HG03175 (cell line): Measurements from ENCODE around the gene CHMP6.
"Not testable (repeated sequence)": the region's sequence is repeated elsewhere in the genome, so short reads cannot be mapped to it uniquely, and the experiment has no call there.

Experiments
- ATAC-seq: cut with Tn5 transposase; IDR thresholded peaks from one replicate; pipeline ENCODE4 v1.9.1; 2021; ENCODE audit warnings: mild to moderate bottlenecking, moderate library complexity; ENCODE audit not compliant: unreplicated experiment

The CHMP6 gene

GRCh38 chr17:81010935-81011334 lies 19.3 kb downstream of the CHMP6 start:
- no peak for ATAC-seq

GRCh38 chr17:81011951-81012350 lies 20.3 kb downstream of the CHMP6 start:
- ATAC-seq: no peak

- ATAC-seq: no peak
Measured at GRCh38 chr17:81012574-81013447, 21.2 kb downstream of the CHMP6 start.

GRCh38 chr17:81013642-81014041 lies 22.0 kb downstream of the CHMP6 start:
- no peak for ATAC-seq

DNA sequence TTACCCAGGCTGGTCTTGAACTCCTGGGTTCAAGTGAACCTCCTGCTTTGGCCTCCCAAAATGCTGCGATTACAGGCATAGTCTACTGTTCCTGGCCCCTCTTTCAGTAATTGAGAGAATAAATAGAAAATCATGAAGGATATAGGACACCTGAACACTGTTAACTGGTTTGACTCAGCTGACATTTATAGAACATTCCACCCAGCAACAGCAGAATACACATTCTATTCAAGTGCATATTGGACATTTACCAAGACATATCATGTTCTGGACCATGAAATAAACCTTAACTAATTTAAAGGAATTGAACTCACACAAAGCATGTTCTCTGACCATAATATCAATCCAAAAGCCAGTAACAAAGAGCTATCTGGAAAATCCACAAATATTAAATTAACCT lies 23.5 kb downstream of the CHMP6 start:
- no peak for ATAC-seq

GRCh38 chr17:81016575-81016974 lies 24.9 kb downstream of the CHMP6 start:
- ATAC-seq: no peak

DNA sequence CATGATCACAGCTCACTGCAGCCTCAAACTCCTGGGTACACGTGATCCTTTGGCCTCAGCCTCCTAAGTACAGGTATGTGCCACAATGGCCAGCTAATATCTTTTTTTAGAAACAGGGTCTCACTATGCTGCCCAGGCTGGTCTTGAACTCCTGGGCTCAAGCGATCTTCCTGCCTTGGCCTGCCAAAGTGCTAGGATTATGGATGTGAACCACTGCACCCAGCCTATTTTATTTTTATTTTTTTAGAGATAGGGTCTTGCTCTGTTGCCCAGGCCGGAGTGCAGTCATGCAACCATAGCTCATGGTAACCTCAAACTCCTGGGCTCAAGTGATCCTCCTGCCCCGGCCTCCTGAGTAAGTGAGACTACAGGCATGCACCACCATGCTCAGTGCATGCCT lies 25.7 kb downstream of the CHMP6 start:
- not testable (repeated sequence) for ATAC-seq

DNA sequence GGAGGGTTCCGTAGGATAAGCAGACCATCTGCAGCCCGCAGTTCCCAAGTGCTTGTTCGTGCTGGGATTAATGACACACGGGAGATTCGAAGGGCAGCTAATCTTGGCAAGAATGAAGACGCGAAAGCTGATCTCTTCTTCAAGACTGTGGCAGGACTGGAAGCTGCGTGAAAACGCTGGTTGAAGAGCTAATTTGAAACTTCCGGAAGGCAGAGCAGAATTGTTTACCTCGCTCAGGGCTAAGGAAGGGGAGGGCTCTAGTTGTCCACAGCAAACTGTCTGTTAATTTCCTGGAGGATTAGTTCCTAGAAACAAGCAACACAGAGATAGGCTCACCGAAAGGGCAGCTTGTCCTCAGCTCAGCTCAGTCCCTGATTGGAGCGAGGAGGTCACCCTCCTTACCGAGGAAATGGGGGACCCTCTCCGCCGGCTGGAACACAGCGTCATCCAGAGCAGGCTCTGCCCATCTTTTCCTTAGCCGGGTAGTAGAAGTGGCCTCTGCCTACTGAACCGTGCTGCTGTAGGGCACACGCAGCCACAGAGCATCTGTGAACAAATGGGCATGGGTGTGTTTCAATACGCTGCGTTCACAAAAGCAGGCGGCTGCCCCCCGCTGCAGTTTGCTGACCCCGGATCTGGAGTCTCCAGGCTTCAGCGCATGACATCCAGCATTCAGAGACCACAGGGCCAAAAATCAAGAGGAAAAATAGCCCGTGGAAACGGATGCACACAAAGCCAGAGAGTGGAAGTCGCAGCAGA lies 26.6 kb downstream of the CHMP6 start:
- no peak for ATAC-seq

GRCh38 chr17:81019563-81020442 lies 28.2 kb downstream of the CHMP6 start:
- ATAC-seq: no peak

DNA sequence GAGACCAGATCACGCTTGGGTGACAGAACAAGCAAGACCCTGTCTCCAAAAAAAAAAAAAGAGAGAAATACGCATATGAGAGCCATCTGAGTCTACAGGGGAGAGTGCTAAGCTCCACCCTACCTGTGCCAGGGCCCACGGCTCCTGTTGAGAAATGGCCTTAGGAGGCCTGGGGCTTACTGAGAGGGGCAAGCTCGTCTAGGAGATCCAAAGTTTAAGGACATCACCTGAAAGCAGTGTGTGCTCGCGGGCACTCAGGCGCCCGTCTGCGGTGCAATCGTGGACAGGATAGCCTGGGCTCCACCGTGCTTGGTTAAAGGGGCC lies 28.8 kb downstream of the CHMP6 start:
- no peak for ATAC-seq

GRCh38 chr17:81020767-81021497 lies 29.3 kb downstream of the CHMP6 start:
- ATAC-seq: no peak

DNA sequence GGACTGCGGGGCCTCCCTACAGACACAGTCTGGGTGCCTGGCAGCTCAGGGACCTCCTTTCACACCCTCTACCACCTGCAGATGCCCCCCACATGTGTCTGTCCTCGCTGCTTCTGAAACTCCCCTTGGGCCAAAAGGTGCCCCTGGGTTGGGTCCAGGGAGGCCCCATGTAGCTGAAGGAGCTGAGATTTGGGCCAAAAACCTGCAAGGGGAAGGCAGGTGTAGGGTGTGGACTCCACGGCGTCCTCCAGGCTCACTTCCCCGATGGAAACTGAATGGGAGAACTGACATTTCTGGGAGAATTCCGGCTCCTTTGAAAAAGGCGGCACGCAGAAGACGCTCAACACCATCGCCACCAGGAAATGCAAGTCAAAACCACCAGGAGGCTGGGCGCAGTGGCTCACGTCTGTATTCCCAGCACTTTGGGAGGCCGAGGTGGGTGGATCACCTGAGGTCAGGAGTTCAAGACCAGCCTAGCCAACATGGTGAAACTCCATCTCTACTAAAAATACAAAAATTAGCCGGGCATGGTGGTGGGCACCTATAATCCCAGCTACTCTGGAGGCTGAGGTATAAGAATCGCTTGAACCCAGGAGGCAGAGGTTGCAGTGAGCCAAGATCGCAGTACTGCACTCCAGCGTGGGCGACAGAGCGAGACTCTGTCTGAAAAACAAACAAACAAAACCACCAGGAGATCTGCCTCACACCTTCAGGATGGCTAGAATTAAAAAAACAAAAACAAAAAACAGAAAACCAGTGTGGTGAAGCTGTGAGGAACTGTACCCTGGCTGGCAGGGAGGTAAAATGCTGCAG lies 30.1 kb downstream of the CHMP6 start:
- ATAC-seq: no peak

- ATAC-seq: no peak
Measured at GRCh38 chr17:81022344-81022676, 30.7 kb downstream of the CHMP6 start.

GRCh38 chr17:81025065-81025740 lies 33.6 kb downstream of the CHMP6 start:
- no peak for ATAC-seq

DNA sequence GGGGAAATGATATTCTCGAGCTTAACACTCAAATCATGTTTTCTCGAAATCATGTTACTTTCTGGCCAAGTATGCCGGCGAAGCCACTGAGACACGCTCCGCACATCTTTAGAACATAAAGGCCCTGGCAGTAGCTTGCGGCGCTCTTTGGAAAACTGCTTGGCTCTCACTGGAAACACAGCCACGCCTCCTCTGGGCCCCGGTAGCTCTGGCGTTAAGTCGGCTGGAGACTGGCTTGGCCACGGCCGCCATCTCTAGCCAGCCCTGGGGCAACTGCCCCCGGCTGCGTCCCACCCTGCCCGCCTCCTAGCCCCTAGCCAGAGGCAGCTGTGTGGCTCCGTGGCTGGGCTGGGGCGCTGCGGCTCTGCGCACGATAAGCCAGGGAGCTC lies 34.1 kb downstream of the CHMP6 start:
- ATAC-seq: no peak

DNA sequence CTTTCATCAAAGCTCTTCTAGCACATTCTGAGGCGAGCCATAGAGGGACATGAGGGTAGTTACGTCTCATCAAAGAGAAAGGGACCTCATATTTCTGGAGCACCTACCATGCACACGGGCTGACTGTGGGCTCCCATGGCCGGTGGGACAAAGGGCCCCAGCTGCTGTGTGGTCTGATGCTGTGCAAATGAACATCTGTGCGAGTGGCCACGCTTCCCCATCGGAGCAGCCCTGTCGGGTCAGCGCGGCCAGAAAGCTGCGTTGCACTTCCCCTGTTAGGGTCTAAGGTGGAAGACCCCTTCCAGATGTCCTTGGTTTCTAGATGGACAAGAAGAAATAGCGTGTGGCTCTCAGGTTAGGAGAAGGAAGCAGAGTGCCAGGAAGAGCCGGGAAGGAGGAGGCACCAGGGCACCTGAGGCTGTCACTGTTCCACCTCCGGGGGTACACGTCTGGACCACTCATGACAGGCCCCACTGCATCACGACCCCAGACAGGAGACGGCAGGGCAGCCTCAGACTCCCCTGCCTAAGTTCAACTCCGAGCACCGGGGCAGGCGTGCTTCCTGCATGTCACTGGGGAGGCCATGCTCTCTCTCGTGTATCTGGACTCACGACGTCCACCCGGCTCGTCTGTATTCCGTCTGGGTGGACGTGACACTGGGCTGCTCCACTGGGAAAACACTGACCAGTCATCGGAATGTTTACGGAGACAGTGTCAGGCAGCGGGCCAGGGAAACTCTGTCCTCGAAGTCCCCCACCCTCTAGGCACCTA lies 34.8 kb downstream of the CHMP6 start:
- no peak for ATAC-seq

DNA sequence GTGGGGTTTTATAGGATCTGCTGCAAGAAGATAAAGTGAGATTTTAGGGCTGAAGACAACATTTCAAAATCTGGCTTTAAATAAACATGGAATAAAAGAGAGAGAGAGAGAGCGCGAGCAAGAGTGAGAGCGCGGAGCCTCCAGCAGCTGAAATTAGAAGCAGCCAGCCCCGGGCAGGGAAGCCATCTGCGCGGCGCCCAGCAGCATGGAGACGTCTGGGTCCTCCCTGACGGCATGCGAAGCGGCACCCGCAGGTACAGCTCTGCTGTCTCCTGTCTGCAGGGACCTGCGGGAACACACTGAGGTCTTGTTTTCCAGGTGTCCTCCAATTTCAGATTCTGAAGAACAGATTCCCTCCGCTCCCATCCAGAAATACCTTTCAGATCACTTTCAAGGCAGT lies 35.4 kb downstream of the CHMP6 start:
- ATAC-seq: no peak

GRCh38 chr17:81027591-81028505 lies 36.2 kb downstream of the CHMP6 start:
- ATAC-seq: no peak
